GM19238 (cell line): ENCODE data around the gene EIF1AD.
"Not testable (repeated sequence)": the region's sequence is repeated elsewhere in the genome, so short reads cannot be mapped to it uniquely, and the experiment has no call there.

ENCODE experiments used
- DNase-seq: peaks from one replicate; pipeline ENCODE4 v3.0.0; 2011; ENCODE audit warnings: low spot score; ENCODE audit not compliant: insufficient read length

The EIF1AD gene, protein sequence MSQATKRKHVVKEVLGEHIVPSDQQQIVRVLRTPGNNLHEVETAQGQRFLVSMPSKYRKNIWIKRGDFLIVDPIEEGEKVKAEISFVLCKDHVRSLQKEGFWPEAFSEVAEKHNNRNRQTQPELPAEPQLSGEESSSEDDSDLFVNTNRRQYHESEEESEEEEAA

DNA sequence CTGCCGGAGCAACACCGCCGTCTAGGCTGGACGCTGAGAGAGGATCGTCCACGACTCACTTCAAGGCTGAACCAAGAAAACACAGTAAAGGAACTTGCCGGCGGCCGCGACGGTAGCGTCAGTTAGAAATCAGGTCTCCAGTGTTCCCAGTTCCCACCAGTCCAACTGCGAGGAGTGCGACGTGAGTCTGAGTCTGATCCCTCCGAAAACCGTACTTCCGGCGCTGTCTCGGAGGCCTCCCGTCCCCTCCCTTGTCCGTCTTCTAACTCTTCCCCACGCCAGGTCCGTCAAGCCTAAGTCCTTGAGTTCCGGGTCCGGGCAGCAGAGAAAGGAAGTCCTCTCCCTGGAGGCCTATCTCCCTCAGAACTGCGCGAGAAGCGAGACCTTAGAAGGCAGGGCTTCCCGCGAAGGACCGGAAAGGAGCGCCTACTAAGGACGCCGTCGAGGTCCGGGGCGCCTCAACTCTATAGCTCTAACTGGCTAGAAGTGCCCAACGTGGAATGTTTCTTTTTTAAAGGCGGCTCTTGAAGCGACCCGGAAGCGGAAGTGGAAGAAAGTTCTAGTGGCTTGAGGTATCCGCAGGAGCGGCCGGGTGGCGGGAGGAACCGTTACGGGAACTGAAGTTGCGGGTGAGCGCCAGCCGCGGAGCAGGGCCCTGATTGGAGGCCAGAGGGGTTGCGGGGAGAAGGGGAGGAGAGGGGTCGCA lies at the start of gene EIF1AD, which contains the start of gene BANF1:
Gene EIF1AD (minus strand): TSS at position 216 of the 706 bp plus-strand sequence. CDS start 1,768 bp downstream, outside the sequence.
Gene BANF1 (plus strand): TSS at position 562 of the 706 bp plus-strand sequence. CDS start 748 bp downstream, outside the sequence.
- DNase-seq = peak; percentile 92

DNA sequence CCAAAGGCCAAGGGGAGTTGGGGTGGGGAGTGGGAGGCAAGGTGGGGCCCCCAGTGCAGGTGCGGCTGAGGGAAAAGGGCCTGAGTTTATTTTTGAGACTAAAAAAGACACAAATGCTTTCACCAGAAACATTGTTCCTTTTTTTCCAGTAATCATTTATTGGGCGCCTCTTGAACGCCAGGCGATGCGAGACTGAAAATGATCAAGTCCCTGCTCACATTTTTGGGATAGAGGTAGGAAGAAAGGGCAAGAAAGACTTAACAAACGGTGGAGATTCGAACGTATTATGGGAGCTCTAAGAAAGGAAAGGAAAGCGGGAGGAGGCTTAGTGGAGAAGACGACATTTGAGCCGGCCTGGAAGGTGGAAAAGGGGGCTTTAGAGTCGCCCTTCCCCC lies 49.4 kb upstream of the EIF1AD start:
- DNase-seq = no peak

DNA sequence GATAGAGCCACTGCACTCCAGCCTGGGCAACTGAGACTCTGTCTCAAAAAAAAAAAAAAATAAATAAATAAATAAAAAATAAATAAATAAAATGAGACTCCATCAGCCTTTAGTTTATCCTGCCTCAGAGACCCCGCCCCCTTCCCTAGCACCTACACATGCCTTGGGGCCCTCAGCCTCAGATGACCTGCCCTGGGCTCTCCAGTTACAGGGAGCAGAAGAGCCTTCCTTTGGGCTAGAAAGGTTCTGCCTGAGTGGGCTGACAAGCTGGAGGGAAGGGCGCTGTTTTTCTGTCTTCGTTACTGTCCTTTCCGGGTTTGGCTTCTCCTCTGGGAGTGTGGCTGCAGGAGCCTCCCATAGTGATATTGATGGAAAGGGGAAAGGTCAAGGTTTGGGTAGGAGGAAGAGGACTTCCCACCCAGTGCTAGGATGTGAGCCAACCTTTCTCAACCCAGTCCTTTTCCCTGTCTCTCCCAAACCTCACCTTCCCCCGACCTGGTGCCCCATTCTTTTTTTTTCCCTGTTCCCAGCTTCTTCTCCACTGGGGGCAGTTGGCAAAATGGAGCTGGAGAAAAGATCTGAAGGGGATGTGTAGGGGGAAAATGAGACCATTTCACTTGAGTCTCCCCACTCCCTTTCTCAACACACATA lies 48.7 kb upstream of the EIF1AD start:
- DNase-seq = no peak

DNA sequence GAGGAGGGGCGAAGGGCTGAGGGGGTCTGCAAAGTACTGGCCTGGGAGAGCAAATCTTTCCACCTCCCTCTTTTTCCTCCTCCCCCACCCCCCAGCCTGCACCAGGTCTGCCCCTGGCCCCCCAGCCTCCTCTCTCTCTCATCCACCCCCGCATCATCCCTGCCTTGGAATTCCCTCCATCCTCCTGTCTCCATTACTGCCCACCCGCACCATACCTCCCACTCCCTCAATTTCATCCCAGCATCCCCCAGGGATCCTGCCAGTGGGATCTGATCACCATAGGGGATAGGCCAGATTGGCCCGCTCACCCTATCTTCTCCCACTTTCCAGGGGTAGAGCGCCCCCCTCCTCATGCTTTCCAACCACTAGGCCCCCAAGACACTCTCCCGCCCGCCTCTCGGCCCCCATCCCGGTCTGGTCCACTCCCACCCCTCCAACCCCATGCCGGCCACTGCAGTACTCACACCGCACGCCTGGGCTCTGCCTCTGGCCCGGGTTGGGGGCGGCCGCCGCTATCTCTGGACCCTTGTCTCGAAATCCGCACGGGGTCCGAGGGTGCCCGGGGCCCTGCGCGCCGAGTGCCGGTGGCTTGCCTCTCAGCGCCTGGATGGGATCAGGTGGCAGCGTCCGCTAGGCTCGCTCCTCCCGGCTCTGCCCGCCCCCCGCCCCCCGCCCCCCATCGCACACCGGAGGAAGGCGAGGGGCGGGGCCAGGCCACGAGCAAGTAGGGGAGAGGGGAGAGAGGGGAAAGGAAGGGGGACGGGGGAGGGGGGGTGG lies 46.8 kb upstream of the EIF1AD start, which contains the start of gene GAL3ST3:
Gene GAL3ST3 (minus strand): TSS at position 615 of the 777 bp plus-strand sequence. CDS start 3,746 bp downstream, outside the sequence.
- no peak for DNase-seq

DNA sequence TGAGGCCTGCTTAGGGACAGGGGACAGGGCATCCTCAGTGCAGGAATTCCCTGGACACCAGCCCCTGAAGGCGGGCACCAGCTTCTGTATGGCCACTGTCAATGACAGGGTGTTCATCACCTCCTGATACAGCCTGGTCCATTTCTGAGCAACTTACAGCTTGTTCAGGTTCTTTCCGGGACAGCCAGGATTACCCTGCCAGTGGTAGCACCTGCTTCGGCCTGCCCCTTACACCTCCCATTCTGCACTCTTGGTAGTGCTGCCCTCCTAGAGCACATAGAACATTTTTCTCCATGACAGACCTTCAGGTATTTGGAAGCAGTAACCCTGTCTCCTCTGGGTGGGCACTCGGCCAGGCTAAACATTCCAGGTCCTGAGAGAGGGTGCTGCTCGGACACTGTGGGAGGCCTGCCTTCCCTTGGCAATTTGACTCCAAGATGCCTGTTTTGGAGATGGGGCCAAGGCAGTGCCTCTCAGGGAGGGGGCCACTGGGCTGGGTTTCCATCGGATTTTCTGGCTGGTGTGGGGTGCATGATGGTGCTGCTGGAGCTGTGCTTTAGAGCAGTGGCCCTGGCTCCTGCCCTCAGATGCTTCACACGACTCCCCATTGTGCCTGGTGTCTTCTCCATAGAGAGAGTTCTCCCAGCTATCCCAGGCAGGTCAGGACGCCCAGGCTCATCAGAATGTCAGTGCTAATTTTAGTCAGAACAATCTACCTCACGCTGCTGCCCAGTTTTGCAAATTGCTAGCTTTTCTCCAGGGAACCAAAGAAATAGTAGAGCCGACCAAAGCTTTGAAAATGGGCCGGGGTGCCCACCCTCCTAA lies 45.8 kb upstream of the EIF1AD start:
- no peak for DNase-seq

DNA sequence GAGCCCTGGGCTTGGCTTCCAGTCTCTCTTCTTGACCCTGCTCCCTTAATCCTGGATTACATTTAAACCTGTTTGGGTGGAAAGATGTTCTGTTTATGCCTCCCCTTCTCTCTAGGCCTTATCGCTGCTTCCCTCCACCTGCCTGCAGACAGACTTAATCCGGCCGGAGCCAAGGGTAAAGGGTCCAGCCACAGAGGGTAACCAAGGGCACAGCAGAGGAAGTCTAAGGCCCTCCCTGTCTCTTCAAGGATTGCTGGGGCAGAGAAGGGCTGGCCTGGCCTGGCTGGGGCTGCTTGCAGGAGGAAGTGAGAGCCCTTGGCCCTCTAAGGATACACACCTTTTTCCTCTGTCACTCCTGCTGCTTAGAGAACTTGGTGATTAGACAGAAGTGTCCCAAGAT lies 44.9 kb upstream of the EIF1AD start:
- no peak for DNase-seq

DNA sequence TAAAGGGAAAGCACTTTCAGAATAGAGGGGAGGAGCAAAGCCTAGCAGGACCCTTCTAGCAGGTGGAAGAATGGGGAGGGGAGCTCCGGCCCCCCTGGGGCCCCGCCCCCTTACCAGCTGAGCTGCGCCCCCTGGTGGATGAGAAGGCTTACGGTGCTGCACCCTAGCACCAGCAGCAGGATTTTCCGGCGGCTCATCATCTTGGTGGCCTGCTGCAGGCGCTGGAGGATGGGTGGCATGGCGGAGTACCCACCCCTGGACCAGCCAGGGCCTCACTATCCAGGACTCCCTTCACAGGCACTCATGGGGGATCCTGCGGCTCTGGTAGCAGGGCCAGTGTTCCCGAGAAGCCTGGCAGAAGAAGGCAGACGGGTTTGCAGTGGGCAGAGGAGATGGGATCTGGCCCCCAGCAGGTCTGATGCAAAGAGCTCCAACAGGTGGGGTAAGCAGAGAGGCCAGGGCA lies 43.3 kb upstream of the EIF1AD start:
- DNase-seq = peak; percentile 91

DNA sequence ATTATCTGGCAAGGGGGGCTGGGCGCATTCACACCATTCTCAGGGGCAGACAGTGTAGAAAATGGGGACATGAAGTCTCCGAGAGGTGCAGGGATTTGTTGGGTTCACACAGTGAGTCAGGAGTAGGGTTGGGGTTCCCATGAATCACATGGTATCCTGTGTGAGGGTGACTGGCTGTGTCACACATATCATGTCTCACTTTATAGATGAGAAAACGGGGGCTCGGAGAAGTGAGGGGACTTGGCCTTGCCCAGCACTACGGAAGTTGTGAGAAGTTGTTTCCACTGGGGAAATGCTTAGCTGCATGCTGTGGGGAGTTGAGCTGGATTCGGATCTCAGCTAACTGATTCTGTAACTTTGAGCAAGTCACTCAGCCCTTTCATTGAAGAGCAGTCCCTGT lies 42.8 kb upstream of the EIF1AD start:
- DNase-seq = no peak

DNA sequence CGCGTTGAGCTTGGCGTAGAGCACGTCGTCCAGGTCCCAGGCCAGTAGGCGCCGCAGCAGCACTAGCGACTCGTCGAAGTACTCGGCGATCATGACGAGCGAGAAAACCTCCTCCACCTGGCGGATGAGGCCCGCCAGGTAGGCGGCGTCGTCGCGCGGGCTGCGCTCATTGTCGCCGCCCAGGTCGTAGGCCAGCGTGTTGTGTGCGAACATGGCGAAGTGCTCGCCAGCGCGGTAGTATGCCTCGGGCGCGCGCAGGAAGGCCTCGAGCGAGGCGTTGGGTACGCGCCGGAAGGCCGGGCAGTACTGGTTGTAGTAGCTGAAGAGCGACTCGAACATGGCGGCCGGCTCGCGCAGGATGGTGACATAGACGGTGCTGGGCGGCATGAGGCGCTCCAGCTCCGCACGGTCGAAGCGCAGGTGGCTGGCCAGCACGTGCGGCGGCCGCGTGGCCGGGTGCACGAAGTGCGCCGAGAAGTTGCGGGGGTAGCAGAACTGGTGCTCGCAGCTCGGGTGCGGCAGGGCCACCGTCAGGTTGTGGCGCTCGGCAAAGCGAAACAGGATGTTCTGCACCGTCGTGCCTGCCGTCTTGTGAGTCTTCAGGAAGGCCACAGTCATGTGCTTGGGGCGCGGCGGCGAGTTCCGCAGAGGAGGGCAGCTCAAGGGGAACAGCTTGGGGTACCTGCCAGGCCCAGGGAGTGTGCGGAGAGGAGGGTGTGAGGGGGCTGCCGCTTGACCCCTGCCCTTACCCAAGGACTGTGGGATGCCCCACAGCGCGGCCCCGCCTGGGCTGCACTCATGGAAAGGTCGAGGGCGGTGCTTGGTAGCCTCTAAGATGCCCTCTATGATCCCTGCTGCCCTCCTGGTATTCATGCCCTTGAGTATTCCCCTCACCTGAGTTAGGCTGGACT lies 41.3 kb upstream of the EIF1AD start:
- no peak for DNase-seq

DNA sequence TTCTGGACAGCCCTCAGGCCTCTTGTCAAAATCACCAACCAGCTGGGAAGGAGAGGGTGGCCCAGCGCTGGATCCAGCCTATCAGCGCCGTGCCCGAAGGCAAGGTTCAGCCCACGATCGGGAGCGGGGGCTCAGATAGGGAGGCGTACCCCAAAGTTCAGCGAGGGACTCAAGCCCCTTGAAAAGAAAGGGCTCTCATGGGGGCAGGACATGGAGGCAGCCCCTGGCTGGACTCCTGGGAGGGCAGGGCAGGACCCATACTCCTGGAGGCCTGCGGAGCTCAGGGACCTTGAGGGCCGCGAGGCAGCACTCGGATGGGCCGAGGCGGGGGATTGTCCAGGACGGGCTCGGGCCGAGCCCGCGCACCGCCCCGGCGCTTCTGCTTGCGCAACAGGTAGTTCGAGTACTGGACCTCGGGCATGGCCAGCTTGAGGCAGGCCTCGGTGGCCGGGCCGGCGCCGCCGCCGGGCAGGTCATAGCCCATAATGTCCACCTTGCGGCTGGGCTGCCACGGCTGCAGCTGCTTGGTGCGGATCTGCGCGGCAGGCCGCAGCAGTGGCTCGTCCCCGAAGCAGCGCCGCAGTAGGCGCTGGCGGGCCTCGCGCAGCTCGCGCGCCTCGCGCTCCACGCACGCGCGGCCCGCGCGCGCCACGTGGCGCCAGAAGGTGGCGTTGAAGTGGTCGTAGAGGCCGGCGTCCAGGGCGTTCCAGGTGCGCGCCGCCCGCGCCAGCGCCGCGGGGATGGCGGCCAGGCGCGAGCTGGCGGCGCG lies 40.5 kb upstream of the EIF1AD start:
- no peak for DNase-seq

DNA sequence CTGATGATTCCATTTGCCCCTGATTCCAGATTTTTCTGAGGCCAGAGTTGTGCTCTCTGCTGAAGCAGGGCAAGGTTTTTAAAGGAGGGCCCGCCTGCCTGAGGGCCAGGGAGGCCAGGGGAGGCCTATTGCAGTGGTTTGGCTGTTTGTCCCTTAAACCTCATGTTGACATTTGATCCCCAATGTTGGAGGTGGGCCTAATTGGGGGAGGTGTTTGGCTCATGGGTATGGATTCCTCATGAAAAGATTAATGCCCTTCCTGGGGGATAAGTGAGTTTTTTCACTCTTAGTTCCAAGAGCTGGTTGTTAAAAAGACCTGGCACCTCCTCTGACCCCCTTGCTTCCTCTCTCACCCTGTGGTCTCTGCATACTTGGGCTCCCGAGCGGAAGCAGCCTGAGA lies 37.8 kb upstream of the EIF1AD start:
- DNase-seq = no peak

DNA sequence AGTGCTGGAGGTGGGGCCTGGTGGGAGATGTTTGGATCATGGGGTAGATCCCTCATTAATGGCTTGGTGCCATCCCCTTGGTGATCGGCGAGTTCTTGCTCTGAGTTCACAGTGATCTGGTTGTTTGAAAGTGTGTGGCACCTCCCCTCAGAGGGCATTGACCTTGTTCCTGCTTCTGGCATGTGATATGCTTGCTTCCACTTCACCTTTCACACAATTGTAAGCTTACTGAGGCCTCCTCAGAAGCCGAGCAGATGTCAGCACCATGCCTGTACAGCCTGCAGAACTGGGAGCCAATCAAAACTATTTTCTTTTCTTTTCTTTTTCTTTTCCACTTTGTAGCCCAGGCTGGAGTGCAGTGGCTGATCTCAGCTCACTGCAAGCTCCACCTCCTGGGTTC lies 35.4 kb upstream of the EIF1AD start:
- no peak for DNase-seq

DNA sequence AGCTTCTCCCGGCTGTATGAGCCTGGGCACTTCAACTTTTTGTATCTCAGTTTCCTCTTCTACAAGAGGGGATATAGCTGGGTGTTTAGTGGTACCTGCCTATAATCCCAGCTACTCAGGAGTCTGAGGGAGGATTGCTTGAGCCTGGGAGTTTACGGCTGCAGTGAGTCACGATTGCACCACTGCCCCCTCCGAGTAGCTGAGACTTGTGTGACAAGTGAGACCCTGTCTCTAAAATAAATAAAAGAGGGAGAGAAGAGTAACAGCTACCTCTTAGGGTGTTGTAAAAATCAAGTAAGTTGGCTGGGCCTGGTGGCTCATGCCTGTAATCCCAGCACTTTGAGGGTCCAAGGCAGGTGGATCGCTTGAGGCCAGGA lies 34.4 kb upstream of the EIF1AD start:
- no peak for DNase-seq

DNA sequence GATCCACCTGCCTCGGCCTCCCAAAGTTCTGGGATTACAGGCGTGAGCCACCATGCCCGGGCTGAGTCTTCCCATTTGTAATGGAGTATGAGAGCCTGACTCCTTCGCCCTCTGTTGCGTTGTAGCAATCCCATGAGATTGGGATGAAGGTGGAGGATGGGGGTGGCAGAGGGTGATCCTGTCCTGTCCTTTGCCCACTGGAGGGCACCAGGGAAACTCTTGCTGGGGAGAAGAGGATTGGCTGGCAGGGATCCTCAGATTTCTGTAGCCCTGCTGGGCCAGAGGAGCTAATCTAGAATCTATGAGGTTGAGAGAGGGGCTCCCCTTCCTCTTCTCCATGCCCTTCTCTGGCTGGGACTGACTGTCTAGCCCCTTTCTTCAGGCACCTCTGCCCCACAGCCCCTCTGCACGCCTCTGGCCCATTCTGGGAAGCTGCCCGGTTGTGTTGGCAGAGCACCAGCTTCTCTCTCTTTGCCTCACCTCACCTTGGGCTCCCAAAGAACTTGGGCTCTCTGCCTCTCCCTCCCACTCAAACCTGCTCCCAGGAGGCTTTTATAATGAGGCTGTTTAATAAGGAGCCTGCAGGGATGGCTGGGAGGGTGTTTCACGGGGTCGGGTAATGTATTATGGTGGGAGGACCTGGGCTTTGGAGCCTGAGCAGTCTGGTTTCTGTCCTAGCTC lies 33.8 kb upstream of the EIF1AD start:
- DNase-seq = no peak

DNA sequence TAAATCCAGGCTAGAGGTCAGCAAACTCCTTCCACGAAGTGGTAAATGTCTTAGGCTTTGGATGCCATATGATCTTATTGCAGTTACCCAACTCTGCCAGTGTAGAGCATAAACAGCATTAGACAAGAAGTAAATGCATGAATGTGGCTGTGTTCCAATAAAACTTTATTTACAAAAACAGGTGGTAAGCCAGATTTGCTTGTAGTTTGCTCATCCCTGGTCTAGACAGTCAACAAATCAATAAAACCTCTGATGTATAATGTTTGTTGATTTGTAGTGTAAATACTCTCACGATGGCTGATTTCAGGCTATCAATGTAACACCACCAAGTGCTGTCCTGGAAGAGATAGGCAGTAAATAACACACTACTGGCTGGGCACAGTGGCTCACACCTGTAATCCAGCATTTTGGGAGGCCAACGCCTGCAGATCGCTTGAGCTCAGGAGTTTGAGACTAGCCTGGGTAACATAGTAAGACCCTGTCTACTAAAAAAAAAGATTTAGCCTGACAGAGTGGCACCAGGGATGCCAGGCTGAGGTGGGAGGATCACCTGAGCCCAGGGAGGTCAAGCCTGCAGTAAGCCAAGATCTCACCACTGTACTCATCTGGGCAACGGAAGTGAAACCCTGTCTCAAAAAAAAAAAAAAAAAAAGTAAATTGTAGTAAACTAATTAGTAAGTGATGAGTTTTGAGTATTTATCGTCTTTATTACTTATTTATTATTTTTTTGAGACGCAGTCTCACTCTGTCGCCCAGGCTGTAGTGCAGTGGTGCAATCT lies 31.2 kb upstream of the EIF1AD start:
- no peak for DNase-seq

DNA sequence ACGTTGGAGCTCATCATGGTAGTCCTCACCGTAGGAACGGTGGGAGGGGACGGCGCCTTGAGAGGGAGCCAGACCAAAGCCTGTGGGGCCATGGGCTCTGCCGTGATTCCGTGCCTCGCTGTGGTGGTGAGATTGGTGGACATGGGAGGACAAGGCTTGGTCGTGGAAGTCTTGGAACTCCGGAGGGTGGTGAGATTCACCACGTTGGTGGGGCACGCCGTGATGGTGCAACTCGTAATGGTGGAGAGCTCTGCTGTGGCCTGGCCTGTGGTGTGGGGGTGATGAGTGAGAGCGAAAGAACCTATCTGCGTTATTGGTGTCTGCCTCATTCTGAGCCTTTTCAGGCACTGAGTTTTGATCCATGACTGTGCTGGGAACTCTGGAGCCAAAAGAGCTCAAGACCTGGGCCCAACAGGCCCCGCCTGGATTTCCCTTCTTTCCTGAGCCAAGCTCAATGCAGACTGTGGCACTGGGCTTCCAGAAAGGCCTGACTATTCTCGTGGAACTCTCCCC lies 24.1 kb upstream of the EIF1AD start, which contains the start of gene CATSPER1:
Gene CATSPER1 (minus strand): TSS at position 463 of the 513 bp plus-strand sequence. CDS start 100 bp downstream, at position 363.
- no peak for DNase-seq

DNA sequence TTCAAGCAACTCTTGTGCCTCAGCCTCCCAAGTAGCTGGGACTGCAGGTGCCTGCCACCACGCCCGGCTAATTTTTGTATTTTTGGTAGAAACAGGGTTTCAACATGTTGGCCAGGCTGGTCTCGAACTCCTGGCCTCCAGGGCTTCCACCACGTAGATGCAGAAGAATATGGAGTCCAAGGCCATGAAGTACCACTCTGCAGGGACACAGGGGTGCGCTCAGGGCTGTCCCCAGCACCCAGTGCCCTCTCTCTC lies 21.2 kb upstream of the EIF1AD start:
- DNase-seq = not testable (repeated sequence)
